ENCODE results near the gene SP2.

SP2 gene

GRCh38 chr17:47872019-47872650, 23.9 kb upstream of the SP2 start:
- Histone ChIP-seq H3K27ac (no peak overlapping the region), H3K27me3 (peaks cover 80% of the 10 kb centered on the region), H3K4me1 (ENCODE audit: control insufficient read depth in 1 of 2, insufficient read depth in 1 of 2, low read depth in 1 of 2, low read length in 1 of 2) (no peaks in the 10 kb centered on the region), H3K36me3 (no peaks in the 10 kb centered on the region), H3K9me3 (no peaks in the 10 kb centered on the region), H3K4me3 (ENCODE audit: low read depth in 1 of 2, low read length in 1 of 2) (no peak overlapping the region)
- TF ChIP-seq, protein P1, sequence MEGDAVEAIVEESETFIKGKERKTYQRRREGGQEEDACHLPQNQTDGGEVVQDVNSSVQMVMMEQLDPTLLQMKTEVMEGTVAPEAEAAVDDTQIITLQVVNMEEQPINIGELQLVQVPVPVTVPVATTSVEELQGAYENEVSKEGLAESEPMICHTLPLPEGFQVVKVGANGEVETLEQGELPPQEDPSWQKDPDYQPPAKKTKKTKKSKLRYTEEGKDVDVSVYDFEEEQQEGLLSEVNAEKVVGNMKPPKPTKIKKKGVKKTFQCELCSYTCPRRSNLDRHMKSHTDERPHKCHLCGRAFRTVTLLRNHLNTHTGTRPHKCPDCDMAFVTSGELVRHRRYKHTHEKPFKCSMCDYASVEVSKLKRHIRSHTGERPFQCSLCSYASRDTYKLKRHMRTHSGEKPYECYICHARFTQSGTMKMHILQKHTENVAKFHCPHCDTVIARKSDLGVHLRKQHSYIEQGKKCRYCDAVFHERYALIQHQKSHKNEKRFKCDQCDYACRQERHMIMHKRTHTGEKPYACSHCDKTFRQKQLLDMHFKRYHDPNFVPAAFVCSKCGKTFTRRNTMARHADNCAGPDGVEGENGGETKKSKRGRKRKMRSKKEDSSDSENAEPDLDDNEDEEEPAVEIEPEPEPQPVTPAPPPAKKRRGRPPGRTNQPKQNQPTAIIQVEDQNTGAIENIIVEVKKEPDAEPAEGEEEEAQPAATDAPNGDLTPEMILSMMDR (IDR thresholded peaks at IDR 0.05) = no peak

DNA sequence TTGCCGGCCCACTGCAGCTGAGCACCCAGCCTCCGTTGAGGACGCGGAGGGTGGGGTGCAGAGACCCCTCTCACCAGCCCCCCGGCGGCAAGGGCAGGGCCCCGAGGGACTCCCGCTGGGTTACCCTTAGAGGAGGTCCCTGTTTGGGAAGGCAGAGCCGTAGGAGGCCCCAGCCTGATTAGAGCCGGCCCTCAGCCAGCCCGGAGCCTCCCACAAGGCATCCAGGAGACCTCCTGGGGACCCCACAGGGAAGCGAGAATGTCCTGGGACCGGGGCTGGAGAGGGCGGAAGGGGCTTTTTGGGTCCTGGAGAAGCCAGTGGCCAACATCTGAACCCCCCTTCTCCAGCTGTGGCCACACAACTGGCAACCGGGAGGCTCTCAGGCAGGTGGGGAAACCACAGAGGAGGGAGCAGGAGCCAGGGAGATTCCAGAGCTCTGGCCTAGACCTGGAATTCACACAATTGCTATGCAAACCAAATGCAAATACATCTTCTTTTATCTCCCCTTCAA, 23.3 kb upstream of the SP2 start:
- no peak overlapping the region for H3K27ac ChIP-seq
- no peaks in the 10 kb centered on the region for H3K4me1 ChIP-seq (ENCODE audit: control insufficient read depth in 1 of 2, insufficient read depth in 1 of 2, low read depth in 1 of 2, low read length in 1 of 2)
- H3K9me3 ChIP-seq = no peaks in the 10 kb centered on the region
- no peak overlapping the region for H3K4me3 ChIP-seq (ENCODE audit: low read depth in 1 of 2, low read length in 1 of 2)
- no peaks in the 10 kb centered on the region for H3K36me3 ChIP-seq
- H3K27me3 ChIP-seq = peaks cover 82% of the 10 kb centered on the region
- TF ChIP-seq, protein P1 (IDR thresholded peaks at IDR 0.05) = no peak

DNA sequence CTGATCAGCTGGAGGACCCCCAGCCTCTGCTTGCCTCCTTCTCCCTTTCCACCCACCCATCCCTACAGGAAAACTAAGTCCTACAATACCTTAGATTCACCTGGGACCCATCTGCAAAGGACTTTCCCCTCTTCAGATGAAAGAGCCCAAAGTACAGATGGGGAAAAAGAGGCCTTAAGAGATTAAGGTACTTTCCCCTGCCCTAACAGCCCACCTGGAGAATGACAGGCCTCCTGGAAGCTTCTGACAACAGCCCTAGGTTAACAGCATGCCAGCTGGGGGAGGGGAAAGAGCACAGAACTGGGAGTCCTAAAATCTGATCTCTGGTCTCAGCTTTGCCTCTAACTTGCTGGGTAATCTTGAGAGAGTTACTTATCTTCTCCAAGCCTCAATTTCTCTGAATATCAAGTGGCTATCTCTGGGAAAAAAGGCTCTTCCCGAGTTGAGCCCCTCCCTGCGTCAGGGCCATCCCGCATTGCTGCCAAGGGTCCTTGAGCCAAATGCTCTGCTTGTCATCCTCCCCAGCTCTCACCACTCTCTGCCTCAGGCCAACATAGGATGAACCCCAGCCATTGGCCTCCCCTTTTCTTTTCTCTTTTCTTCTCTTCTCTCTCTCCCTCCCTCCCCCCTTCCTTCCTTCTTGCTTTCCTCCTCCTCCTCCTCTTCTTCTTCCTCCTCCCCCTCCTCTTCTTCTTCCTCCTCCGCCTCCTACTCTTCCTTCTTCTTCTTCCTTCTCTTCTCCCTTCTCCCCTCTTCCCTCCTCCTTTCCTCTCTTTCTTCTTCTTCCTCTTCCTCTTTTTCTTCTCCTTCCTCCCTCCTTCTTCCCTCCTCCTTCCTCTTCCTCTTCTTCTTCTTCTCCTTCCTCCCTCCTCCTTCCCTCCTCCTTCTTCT, 22.6 kb upstream of the SP2 start:
- Histone ChIP-seq H3K4me1 (ENCODE audit: control insufficient read depth in 1 of 2, insufficient read depth in 1 of 2, low read depth in 1 of 2, low read length in 1 of 2) (no peaks in the 10 kb centered on the region), H3K4me3 (ENCODE audit: low read depth in 1 of 2, low read length in 1 of 2) (no peak overlapping the region), H3K27ac (peak overlapping the region; percentile 37), H3K27me3 (peaks cover 83% of the 10 kb centered on the region), H3K36me3 (no peaks in the 10 kb centered on the region), H3K9me3 (no peaks in the 10 kb centered on the region)
- TF ChIP-seq, protein P1 (IDR thresholded peaks at IDR 0.05) = no peak

DNA sequence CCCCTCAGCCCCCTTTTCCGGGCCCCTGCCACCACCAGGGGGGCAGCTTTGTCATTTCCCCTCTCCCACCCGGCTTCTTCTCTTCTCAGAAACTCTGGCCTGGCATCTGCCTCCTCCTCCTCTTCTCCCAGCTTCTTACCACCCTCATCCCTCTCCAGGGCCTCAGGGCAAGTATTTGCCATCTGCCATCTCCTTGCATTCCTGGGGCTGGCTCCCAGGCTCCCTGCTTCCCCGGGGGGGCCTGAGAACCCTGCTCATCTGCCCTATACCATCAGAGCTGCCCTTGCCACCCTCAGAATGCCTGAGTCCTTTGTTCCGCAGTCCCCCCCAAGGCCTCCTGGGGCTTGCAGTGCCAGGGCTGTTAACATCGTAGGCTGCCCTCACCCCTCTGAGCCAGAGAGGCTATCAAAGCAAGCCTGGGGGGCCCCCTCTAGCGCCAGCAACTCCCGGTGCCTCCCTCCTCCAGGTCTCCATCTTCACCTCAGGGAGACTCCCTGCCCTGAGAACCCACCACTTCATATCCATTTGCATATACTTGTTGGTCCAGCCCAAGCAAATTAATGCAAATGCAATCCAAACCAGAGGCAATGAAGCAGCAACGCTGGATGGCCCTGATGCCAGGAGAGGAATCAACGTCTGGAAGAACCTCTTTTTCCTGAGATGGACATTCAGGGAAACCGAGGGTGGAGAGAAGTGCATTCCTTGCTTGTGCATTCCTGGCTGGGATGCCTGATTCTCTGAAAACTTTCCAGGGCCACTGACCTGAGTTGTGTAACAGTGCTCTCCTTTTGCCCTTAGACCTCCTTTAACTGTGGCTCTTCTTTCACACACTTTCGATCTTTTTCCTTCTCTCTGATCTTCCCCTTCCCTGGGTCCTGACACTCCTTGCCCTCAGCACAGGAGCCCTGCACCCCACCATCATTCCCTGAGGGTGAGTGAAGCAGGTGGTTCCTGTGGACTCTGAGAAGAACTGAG, 20.7 kb upstream of the SP2 start:
- H3K27me3 ChIP-seq = peaks cover 79% of the 10 kb centered on the region
- no peak overlapping the region for H3K27ac ChIP-seq
- no peaks in the 10 kb centered on the region for H3K36me3 ChIP-seq
- H3K4me1 ChIP-seq (ENCODE audit: control insufficient read depth in 1 of 2, insufficient read depth in 1 of 2, low read depth in 1 of 2, low read length in 1 of 2) = no peaks in the 10 kb centered on the region
- TF ChIP-seq, protein P1 (IDR thresholded peaks at IDR 0.05) = no peak
- no peaks in the 10 kb centered on the region for H3K9me3 ChIP-seq
- H3K4me3 ChIP-seq (ENCODE audit: low read depth in 1 of 2, low read length in 1 of 2) = no peak overlapping the region

- H3K36me3 ChIP-seq = no peaks in the 10 kb centered on the region
- peaks cover 64% of the 10 kb centered on the region for H3K27me3 ChIP-seq
- no peak overlapping the region for H3K4me3 ChIP-seq (ENCODE audit: low read depth in 1 of 2, low read length in 1 of 2)
- TF ChIP-seq, protein P1 (IDR thresholded peaks at IDR 0.05) = no peak
- peaks cover 0 to 7% of the 10 kb centered on the region in 2 experiments for H3K4me1 ChIP-seq (ENCODE audit: control insufficient read depth in 1 of 2, insufficient read depth in 1 of 2, low read depth in 1 of 2, low read length in 1 of 2)
- H3K9me3 ChIP-seq = no peaks in the 10 kb centered on the region
- no peak overlapping the region for H3K27ac ChIP-seq
These were observed 18.5 kb upstream of the SP2 start for GRCh38 chr17:47877368-47878034.

Data from neutrophil (primary cell).